Coronary artery (tissue), 2 donors: Measurements from ENCODE around the gene CRYAA.
"Not testable (repeated sequence)": the region's sequence is repeated elsewhere in the genome, so short reads cannot be mapped to it uniquely, and the experiment has no call there.

Experiments
- DNase-seq: peaks from one replicate; pipeline ENCODE4 v3.0.0-alpha.2; 2017; ENCODE audit warnings: low spot score
- H3K27ac ChIP-seq, 2 donors: fragments of 200-600 bp; sonication (generic); one replicate each; pipeline ENCODE4 v1.5.1; 2016 to 2019
- H3K4me3 ChIP-seq: fragments of 200-600 bp; sonication (generic); 2 replicates; pipeline ENCODE4 v1.5.1; 2016; ENCODE audit warnings: mild to moderate bottlenecking, moderate library complexity
- TF ChIP-seq, protein P1 (sequence below): fragments of 200-600 bp; sonication (generic); IDR thresholded peaks from one replicate; pipeline ENCODE4 v1.5.1; 2019; ENCODE audit warnings: antibody characterized with exemption

Gene CRYAA

DNA sequence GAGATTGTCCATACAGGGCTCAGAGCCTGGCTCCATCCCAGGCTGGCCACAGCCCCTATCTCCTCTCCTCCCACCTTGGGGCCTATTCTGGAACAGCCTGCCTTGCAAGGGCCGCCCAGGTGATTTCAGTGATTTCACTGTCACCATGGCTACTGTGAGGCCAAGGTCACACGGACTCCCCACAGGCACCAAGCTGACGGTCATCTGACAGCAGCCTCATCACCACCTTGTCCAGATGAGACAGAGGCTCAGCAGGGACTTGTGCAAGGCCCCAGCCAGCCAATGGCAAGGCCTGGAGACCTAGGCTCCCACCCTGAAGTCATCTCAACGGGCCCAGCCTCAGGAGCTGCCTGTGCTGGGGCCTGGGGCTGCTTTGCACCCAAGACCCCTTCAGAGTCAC is 6.2 kb downstream of the CRYAA start:
- H3K27ac ChIP-seq, DNase-seq, H3K4me3 ChIP-seq: not testable (repeated sequence)

DNA sequence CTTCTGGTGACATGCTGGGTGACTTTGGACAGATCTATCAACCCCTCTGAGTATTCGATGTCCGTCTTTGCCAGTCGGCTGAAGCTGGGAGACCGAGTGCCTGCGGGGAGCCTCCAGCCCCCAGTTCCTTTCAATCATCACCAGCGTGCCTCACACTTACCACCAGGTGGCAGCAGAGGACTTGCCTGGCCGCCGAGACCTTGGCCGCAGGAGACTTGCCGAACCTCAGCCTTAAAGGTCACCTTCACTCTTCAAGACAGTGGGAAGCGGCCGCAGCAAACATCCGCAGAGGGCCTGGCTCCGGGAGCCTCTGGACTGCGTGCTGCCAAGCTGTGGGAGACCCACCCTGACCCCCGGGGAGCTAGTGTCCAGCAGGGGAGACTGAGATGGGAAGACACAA is 7.8 kb downstream of the CRYAA start:
- not testable (repeated sequence) for H3K4me3 ChIP-seq, H3K27ac ChIP-seq, DNase-seq

DNA sequence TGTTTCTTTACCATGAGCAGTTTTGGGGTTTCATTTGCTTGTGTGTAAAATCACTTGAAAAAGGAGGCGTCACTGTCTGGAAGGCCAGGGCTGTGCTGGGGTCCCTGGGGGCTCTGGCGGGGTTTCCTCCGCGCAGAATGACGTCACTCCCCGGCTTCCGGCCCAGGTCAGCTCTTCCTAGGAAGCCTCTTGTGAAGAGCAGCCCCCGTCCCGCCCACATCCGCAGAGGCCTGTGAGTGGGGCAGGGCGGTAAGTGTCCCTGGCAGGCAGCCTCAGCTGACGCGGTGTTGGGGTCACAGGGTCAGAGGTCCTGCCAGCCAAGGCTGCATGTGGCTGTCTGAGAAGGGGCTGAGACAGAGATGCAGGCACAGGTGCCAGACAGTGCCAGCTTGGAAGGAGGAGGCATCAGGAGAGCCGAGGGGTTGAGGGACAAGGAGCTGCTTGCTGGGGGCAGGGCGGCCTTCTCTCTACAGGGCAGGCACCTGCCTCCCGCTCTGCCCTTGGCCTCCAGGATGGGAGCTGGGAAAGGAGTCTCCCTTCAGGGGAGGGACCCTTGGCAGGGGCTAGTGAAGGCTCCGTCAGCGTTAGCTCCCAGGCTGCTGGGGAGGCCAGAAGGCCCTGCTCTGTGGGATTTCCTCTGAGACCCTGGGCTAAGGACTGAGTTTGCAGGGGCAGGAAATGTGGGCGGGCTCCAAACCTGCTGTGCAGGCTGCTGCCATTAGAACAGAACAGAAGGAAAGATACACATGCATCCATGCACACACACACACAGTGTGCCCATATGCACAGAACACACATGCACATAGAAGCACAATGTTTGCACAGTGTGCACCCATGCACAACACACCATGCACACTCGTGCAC is 8.5 kb downstream of the CRYAA start:
- H3K4me3 ChIP-seq, DNase-seq: not testable (repeated sequence)

DNA sequence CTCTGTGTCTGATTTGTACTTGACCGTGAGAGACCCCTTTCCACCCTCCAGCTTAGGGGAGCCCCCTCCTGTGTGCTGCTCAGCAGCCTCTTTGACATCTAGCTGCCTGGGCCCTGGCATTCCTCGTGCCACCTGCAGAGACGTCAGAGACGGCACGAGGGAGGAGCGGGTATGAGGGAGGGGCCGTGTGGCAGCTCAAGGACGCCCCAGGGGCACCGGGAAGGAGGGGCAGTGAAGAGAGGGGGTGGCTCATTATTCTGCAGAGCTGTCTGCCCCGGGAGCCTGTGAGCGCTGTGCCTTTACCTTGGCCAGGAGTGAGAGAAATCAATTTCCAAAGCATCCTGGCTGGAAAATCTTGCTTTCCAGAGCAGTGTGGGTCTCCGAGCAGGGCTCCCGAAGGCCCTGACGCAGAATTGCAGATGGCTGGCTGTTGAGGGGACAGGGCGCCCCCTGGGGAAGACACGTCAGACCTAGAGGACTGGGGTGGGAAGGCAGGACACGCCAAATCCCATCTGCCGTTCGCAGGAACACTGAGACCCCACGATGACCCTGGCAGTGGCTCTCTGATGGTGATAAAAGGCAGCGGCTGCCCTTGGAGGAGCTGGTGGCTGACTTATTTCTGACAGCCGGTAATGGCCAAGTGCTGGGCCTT is 9.5 kb downstream of the CRYAA start:
- H3K4me3 ChIP-seq, DNase-seq: not testable (repeated sequence)

More for the DNA sequence above, 8.5 kb downstream of the CRYAA start:
- H3K27ac ChIP-seq: not testable (repeated sequence)

DNA sequence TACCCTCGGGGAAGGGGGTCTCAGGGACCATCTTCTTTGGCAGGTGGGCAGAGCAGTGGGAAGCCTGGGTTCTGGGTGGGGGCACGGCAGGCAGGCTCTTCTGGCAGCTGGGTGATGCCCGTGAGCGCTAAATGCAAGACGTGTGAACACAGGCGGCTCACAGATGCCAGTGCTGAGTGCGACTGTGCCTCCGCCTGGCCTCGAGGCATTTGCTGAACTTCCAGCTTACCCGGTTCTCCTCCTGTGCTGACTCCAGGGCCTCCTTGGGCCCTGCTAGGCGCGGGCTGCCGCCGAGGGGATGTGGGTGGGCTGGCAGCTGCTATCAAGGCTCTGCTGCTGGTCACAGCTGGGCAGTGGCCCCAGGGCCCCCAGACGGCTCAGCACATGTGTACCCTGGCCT is 12.2 kb downstream of the CRYAA start:
- not testable (repeated sequence) for DNase-seq, H3K4me3 ChIP-seq, H3K27ac ChIP-seq

More for the DNA sequence above, 9.5 kb downstream of the CRYAA start:
- H3K27ac ChIP-seq: not testable (repeated sequence)

DNA sequence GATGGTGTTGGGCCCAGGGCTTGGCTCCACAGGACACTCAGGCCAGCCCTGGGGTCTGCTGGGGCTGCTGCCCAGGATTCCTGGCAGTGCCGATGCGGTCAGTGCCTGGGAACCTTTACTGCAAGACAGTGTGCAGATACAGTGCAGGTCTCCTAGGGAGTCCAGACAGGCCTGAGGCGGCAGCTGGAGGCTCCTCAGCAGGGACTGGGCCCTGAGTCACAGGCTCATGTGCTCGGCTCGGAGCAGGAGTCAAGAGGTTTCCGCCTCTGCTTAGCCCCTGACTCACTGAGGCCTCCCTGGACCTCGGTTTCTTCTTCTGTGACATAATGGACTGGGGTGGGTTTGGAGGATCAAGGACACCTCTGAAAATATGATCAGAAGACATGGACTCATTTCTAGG is 18.5 kb downstream of the CRYAA start:
- H3K27ac ChIP-seq, DNase-seq, H3K4me3 ChIP-seq: not testable (repeated sequence)

DNA sequence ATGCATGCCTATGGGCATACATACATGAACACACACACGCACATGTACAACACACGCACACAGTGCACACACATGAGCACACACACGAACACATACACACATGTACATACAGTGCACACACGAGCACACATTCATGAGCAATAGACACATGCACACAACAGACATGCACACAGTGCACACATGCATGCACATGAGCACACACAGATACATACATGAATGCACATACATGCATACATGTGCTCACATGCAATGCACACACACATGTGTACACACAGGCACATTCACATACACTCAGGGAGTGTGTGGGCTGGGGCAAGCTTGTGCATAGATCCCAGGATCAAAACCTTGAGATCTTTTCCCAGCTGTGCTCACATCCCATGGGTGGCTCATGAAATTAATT is 18.9 kb downstream of the CRYAA start:
- DNase-seq: no peak
- TF ChIP-seq, protein P1, sequence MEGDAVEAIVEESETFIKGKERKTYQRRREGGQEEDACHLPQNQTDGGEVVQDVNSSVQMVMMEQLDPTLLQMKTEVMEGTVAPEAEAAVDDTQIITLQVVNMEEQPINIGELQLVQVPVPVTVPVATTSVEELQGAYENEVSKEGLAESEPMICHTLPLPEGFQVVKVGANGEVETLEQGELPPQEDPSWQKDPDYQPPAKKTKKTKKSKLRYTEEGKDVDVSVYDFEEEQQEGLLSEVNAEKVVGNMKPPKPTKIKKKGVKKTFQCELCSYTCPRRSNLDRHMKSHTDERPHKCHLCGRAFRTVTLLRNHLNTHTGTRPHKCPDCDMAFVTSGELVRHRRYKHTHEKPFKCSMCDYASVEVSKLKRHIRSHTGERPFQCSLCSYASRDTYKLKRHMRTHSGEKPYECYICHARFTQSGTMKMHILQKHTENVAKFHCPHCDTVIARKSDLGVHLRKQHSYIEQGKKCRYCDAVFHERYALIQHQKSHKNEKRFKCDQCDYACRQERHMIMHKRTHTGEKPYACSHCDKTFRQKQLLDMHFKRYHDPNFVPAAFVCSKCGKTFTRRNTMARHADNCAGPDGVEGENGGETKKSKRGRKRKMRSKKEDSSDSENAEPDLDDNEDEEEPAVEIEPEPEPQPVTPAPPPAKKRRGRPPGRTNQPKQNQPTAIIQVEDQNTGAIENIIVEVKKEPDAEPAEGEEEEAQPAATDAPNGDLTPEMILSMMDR: no peak
- Histone ChIP-seq H3K4me3 (no peak overlapping the region), H3K27ac (no peak overlapping the region)

DNA sequence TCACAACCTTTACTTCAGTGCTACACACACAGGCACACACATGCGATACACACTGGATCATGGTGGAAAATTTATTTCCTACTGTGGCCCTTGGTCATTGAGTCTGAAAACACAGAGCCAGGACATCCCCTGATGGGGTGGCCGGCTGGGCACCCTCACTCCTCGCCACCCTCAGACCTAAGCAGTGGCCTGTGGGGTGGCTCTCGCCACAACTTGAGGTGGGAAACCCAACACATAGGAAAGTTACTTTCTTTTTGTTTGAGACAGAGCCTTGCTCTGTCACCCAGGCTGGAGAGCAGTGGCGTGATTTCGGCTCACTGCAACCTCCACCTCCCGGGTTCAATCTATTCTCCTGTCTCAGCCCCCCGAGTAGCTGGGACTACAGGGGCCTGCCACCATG is 19.4 kb downstream of the CRYAA start:
- Histone ChIP-seq H3K4me3 (no peak overlapping the region), H3K27ac (no peak overlapping the region)
- DNase-seq: no peak
- TF ChIP-seq, protein P1: no peak

DNA sequence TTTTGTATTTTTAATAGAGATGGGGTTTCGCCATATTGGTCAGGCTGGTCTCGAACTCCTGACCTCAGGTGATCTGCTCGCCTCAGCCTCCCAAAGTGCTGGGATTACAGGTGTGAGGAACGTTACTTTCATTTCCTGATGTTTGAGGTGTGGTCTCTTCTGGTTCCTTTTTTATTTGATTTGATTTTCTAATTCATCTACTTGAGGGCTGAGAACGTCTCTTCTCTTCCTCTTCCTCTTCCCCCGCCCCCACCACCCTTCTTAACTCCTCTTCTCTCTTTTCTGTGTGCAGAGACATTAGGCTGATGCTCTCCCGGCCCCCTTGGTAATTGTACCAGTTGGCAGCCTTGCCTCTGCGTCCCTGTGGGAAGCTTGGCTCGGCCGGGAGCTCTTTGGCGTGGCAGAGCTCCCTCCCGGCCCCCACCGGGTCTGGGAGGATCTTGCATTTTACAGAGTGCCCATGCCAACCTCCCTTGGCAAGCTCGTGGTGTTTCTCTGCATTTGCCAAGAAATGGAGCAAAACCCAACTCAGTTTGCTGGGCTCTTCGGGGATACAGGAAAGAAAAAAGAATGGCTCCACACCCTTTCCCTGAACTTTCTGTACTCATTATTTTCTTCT is 19.9 kb downstream of the CRYAA start:
- no peak overlapping the region for H3K4me3 ChIP-seq
- no peak overlapping the region for H3K27ac ChIP-seq

DNA sequence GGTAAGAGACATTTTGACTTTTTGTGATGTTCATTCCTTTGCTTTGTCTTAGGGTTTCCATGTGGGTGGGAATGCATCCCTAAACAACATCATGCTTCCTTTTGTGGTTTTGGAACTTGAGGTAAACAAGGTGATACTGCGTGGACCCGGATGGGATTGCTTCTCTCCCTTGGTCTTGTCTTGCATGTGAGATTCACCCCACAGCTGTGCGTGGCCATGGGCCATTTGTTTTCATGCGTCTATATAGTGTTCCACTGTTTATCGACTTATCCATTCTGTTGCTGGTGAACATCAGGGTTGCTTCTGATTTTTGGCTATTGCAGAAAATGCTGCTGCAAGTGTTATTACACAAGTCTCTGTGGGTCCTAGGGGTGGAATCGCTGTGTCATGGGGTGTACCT is 21.1 kb downstream of the CRYAA start:
- Histone ChIP-seq H3K27ac (no peak overlapping the region), H3K4me3 (no peak overlapping the region)
- TF ChIP-seq, protein P1: no peak
- DNase-seq: peak; percentile 26

More for the DNA sequence above, 19.9 kb downstream of the CRYAA start:
- TF ChIP-seq, protein P1: no peak
- peak; percentile 79 for DNase-seq
